GM10248 (cell line): ENCODE data around the gene ATPAF1.

ENCODE experiments used
- CTCF ChIA-PET: fragments of 300-600 bp; sonication (Branson Sonifier 250); formaldehyde crosslinking; extraction: SDS; loops from one replicate; lab custom pipeline; 2021; ENCODE audit warnings: antibody characterized with exemption; lab: Yijun Ruan, JAX
- POLR2A ChIA-PET: fragments of 350-650 bp; sonication (Branson Sonifier 250); formaldehyde crosslinking; extraction: SDS; loops from one replicate; lab custom pipeline; 2020; ENCODE audit warnings: antibody characterized with exemption; lab: Yijun Ruan, JAX
- DNase-seq: peaks from one replicate; pipeline ENCODE4 v3.0.0; 2012; ENCODE audit errors: extremely low spot score
- TF ChIP-seq, protein P1 (sequence below): IDR thresholded peaks from 2 replicates; pipeline ENCODE4 v1.5.1; 2012; ENCODE audit warnings: mild to moderate bottlenecking, low read depth; ENCODE audit errors: extremely low read depth, missing control alignments, control extremely low read depth

The ATPAF1 gene

DNA sequence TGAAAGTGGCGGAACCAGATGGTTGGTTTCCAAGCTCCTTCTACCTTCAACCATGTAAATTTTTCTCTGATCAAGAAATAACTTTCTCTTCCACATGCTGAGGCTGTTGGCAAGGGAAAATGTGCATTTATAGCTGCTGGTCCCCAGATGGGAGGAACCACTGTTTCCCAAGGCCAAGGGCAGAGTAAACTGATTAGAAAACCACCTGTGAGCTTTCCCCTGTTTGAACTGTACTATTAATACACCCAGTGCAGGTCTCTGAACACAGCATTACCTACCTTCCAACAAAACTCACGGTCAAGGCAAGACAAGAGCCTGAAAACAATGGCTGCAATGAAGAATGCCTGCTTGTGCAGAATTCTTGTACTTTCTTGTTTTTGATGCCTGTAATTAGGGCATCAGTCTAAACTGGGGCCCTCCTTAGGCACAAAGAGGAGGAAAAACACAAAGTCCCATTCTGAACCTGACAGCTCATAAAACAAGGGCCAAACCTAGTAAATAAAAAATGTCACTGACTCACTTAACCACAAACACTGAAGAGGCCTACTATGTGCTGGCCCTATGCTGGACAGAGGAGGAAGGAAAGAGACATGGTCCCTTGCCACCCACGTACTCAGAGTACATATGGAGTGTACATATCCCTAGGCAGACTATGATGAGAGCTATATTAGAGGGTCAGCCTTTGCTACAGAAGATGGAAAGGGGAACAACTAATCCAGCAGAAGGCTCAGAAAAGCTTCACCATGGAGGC is 66.7 kb downstream of the ATPAF1 start:
- TF ChIP-seq, protein P1, sequence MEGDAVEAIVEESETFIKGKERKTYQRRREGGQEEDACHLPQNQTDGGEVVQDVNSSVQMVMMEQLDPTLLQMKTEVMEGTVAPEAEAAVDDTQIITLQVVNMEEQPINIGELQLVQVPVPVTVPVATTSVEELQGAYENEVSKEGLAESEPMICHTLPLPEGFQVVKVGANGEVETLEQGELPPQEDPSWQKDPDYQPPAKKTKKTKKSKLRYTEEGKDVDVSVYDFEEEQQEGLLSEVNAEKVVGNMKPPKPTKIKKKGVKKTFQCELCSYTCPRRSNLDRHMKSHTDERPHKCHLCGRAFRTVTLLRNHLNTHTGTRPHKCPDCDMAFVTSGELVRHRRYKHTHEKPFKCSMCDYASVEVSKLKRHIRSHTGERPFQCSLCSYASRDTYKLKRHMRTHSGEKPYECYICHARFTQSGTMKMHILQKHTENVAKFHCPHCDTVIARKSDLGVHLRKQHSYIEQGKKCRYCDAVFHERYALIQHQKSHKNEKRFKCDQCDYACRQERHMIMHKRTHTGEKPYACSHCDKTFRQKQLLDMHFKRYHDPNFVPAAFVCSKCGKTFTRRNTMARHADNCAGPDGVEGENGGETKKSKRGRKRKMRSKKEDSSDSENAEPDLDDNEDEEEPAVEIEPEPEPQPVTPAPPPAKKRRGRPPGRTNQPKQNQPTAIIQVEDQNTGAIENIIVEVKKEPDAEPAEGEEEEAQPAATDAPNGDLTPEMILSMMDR: no peak
- no peak for DNase-seq
- ChIA-PET POLR2A (no interaction called here), CTCF (interaction anchor here (0.9 to 12.4 kb wide), 4 partner anchors 11 to 22 kb away, joined by 3 to 135 read pairs (median 3); partner anchors contain the start of gene MOB3C)

DNA sequence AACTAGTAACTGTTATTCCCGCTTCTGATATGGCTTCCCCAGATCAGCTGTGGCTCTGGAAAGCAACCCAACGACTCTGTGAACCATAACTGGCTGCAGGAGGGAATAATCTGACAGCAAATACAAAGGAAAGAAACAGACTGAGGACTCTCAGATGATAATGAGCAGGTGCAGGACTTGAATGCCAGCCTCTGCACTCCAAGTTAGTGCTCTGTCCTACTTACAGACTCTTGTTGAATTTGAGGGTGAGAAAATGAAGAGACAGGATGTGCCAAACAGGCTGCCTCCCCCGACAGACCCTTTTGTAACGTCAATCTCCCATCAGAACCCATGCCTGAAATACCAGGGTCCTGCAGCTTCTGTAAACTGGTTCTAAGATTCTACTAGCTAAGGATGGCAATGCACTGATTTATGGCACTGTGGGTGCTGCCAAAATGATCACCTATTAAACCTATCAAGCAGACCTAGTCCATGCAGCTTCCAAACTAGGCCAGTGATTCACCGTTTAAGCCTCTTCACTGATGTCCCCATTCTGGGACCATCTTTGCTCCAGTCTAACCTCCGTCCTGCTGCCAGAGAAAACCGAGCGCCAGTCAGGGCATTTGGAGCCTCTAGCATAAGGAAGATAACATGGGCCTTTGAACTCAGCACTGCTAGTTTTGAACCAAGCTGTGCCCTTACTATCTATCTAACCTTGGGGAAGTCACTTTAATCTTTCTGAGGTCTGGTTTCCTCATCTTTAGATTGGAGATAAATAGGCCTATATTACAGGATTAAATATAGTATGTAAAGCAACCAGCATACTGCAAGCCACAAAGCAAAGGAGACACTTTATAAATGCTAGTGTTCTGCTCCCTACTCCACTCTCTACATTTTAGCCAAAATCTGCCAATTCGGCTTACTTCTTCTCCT is 68.8 kb downstream of the ATPAF1 start:
- ChIA-PET CTCF (interaction anchor here (12.4 kb wide), 1 partner anchor 19 kb away, joined by 135 read pairs; the partner anchor contains the start of gene MOB3C), POLR2A (no interaction called here)
- DNase-seq: no peak
- TF ChIP-seq, protein P1: no peak

DNA sequence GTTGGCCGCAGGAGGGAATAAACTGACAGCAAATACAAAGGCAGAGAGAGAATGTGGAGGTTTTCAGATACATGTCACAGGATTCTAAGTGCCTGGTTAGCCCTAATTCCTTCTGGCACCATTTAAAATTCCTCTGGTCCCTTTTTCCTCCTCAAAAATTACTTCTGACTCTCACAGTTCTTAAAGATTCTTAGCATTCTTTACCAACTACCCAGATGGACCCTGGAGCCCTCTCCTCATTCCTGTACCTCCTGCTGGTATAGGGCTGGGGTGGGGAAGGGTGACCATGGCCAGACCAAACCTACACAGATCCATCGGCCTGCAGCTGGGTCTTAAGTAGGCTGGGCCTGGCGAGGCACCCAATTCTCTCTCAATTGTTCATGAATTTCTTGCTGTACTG is 71.3 kb downstream of the ATPAF1 start:
- TF ChIP-seq, protein P1: no peak
- DNase-seq: no peak
- ChIA-PET POLR2A (no interaction called here), CTCF (interaction anchor here (0.8 kb wide), 1 partner anchor 122 kb away, joined by 3 read pairs; the partner anchor contains the start of gene EFCAB14)

DNA sequence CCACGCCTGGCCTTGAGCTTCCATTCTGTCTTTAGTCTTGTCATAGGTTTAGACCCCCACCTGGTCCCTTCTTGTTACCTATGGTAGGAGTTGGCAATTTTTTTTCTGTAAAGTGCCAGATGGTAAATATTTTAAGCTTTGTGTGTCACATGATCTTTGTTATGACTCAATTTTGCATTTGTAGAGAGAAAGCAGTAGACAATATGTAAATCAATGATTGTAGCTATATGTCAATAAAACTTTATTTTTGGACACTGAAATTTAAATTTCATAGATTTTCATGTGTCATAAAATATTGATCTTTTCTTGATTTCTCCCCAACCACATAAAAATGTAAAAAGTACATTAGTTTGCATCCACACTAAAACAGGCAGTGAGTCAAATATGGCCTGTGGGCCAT is 72.1 kb downstream of the ATPAF1 start:
- DNase-seq: no peak
- POLR2A ChIA-PET: no interaction called here
- TF ChIP-seq, protein P1: no peak
- CTCF ChIA-PET: interaction anchor here (2.0 kb wide), 1 partner anchor 21 kb away, joined by 4 read pairs; the partner anchor contains the start of gene MOB3C

DNA sequence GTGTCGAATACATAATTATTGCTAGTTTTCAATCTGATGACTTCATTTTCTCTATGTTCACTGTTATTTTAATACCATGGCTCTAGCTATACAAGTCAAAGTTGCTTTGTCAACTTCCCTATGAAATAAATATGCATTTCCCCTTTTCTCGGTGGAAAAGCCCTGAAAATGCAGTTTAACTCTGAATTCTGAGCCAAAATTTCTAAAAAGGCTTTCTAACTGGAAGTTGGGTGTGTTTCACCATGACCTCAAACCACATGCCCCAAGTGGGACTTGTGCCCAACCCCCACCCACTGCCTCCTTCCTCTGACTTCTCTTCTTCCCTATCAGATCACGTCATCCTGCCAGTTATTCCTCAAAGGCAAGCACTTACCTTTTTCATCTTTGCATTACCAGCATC is 73.0 kb downstream of the ATPAF1 start:
- TF ChIP-seq, protein P1: no peak
- no peak for DNase-seq
- CTCF ChIA-PET: interaction anchor here (1.2 to 2.0 kb wide), 2 partner anchors 9 to 22 kb away, joined by 3 to 4 read pairs; partner anchors contain the start of genes MKNK1 and MOB3C
- POLR2A ChIA-PET: no interaction called here

DNA sequence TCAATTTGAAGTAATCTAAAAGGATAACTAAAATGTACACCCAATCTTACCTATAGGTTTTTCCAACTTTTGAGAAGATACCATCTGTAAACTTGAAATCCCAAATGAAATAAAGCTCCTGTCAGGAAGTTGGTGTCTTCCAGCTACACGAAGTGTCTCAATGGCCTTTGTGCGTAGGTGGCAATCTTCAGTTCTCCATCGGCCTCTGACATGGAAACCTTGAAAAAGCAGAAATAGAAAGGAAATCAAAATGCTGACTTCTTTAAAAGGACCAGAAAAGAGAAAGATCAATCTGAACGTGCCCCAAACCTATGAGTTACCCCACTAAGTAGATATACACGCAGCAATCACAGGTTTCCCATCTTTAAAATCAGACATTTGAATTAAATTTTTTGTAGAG is 74.1 kb downstream of the ATPAF1 start:
- DNase-seq: no peak
- CTCF ChIA-PET: interaction anchor here (1.0 to 2.0 kb wide), 3 partner anchors 10 to 23 kb away, joined by 3 to 4 read pairs (median 3); partner anchors contain the start of genes MKNK1 and MOB3C
- TF ChIP-seq, protein P1: no peak
- POLR2A ChIA-PET: no interaction called here
